BE2C (cell line): ENCODE measurements around the gene SMAD2.

ENCODE experiments used
- DNase-seq: peaks from one replicate; pipeline ENCODE4 v3.0.0-alpha.2; 2020
- H3K27me3 ChIP-seq: fragments of 250-450 bp; sonication (Bioruptor Pico); 2 replicates; pipeline ENCODE4 v1.5.1; 2020; ENCODE audit warnings: mild to moderate bottlenecking
- H3K36me3 ChIP-seq: fragments of 250-450 bp; sonication (Bioruptor Pico); 2 replicates; pipeline ENCODE4 v1.5.1; 2020; ENCODE audit warnings: mild to moderate bottlenecking
- H3K4me1 ChIP-seq: fragments of 250-450 bp; sonication (Bioruptor Pico); 2 replicates; pipeline ENCODE4 v1.5.1; 2020
- H3K4me3 ChIP-seq: 2 replicates; pipeline ENCODE4 v1.5.1; 2011; ENCODE audit warnings: low read depth, low read length
- H3K9me3 ChIP-seq: fragments of 250-450 bp; sonication (Bioruptor Pico); 2 replicates; pipeline ENCODE4 v1.5.1; 2020
- CTCF ChIP-seq: IDR thresholded peaks from 2 replicates; pipeline ENCODE4 v1.5.1; 2012; ENCODE audit warnings: mild to moderate bottlenecking, low read depth, low read length

The SMAD2 gene

DNA sequence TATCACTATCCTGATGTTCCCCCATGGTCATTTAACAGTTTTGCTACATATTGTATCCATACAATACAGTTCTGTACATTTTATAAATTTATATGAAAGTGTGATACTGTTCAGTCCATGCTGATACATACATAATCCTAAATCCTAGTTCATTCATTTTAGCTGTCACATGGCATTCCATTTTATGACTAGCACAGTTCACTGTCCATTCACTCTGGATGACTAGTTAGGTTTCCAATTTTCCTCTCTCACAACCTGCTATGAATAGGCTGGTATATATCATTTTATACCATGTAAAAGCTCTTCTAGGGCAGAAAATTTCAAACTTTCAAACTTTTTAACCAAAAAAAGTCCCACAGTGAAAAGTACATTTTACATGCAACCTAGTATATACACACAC lies 15.2 kb downstream of the SMAD2 start:
- no peaks in the 10 kb centered on the region for H3K4me1 ChIP-seq
- H3K27me3 ChIP-seq = no peaks in the 10 kb centered on the region
- no peaks in the 10 kb centered on the region for H3K36me3 ChIP-seq

DNA sequence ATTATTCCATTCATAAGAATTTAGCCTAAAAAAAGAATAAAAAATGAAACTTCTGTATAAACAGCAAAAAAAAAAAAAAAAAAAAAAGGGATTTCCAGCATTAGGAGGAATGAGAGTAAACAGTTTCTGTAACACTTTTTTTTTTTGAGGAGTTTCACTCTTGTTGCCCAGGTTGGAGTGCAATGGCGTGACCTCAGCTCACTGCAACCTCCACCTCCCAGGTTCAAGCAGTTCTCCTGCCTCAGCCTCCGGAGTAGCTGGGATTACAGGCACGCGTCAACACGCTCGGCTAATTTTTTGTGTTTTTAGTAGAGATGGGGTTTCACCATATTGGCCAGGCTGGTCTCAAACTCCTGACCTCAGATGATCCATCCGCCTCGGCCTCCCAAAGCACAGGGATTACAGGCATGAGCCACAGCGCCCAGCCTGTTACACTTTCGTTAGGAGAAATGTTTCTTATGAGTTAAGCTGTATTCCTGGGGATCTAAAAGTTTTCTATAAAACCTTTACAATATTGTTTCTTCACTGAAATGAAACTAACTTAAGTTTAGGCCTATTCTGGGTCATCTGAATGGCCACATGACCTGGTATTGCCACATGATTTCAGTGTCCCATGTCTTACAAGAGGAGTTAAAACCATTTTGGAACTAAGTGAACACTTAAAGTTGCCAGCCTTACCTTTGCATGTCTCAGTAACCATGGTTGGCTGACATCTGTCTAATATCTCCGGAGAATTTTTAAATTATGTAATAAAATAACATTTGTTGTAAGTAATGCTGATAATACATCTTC lies 17.5 kb downstream of the SMAD2 start:
- no peaks in the 10 kb centered on the region for H3K4me1 ChIP-seq
- no peaks in the 10 kb centered on the region for H3K36me3 ChIP-seq
- TF ChIP-seq CTCF = no peak
- no peak overlapping the region for H3K4me3 ChIP-seq
- no peaks in the 10 kb centered on the region for H3K27me3 ChIP-seq
- H3K9me3 ChIP-seq = no peaks in the 10 kb centered on the region
- no peak for DNase-seq

More for the DNA sequence above, 15.2 kb downstream of the SMAD2 start:
- Histone ChIP-seq H3K4me3 (no peak overlapping the region), H3K9me3 (no peaks in the 10 kb centered on the region)
- no peak for TF ChIP-seq CTCF
- DNase-seq = no peak

DNA sequence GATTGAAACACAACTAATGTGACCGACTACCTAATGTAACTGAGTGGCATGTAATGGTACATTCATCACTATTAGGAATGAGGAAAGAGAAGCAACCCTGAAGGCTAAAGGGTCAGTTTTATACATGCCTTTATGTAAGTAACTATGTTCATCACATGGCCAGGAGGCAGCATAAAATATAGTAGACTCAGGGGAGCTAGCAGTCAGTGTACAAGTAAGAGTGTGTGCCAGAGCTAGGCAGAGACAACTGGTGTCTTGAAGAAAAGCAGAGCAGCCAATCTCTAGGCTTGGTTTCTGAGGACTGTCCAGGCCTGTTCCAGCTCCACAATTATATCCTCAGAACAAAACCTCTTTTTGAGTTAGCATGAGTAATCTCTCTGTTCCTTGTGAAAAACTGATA lies 18.1 kb downstream of the SMAD2 start:
- Histone ChIP-seq H3K9me3 (no peaks in the 10 kb centered on the region), H3K4me3 (no peak overlapping the region), H3K4me1 (no peaks in the 10 kb centered on the region), H3K36me3 (no peaks in the 10 kb centered on the region), H3K27me3 (no peaks in the 10 kb centered on the region)
- TF ChIP-seq CTCF = no peak
- no peak for DNase-seq

DNA sequence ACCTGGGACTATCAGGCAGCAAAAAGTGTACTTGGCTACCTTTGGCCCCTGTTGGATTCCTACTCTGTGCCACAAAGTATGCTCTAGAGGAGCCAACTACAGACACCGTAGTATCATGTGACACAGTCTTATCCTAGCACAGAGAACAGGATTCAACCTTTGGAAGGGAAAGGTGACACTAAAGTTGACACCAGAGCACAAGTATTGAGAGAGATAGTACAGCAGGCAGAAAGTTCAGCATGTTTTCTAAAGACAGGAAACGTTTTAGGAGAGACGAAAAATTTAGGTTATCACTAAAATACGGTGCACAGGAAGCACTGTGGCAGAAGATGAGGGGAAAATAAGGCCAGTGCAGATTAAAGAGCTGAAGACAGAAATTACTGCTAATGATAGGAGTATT lies 18.6 kb downstream of the SMAD2 start:
- no peak overlapping the region for H3K4me3 ChIP-seq
- H3K36me3 ChIP-seq = no peaks in the 10 kb centered on the region
- no peak for DNase-seq
- no peak for TF ChIP-seq CTCF
- H3K4me1 ChIP-seq = no peaks in the 10 kb centered on the region
- no peaks in the 10 kb centered on the region for H3K9me3 ChIP-seq
- no peaks in the 10 kb centered on the region for H3K27me3 ChIP-seq

GRCh38 chr18:47909484-47909883 lies 21.0 kb downstream of the SMAD2 start:
- DNase-seq = no peak
- TF ChIP-seq CTCF = no peak
- no peaks in the 10 kb centered on the region for H3K4me1 ChIP-seq

GRCh38 chr18:47908592-47908991 lies 21.9 kb downstream of the SMAD2 start:
- no peak for DNase-seq

More at GRCh38 chr18:47909484-47909883, 21.0 kb downstream of the SMAD2 start:
- no peaks in the 10 kb centered on the region for H3K27me3 ChIP-seq
- H3K9me3 ChIP-seq = no peaks in the 10 kb centered on the region
- no peak overlapping the region for H3K4me3 ChIP-seq
- no peaks in the 10 kb centered on the region for H3K36me3 ChIP-seq

More at GRCh38 chr18:47908592-47908991, 21.9 kb downstream of the SMAD2 start:
- no peak for TF ChIP-seq CTCF
- no peaks in the 10 kb centered on the region for H3K4me1 ChIP-seq
- no peaks in the 10 kb centered on the region for H3K9me3 ChIP-seq
- H3K36me3 ChIP-seq = no peaks in the 10 kb centered on the region
- no peaks in the 10 kb centered on the region for H3K27me3 ChIP-seq
- H3K4me3 ChIP-seq = no peak overlapping the region
